Measurements from ENCODE around the gene S1PR2.
"Not testable (repeated sequence)": the region's sequence is repeated elsewhere in the genome, so short reads cannot be mapped to it uniquely, and the experiment has no call there.

S1PR2 gene

GRCh38 chr19:10184636-10185035, 46.5 kb downstream of the S1PR2 start:
- no peak for DNase-seq

GRCh38 chr19:10183926-10184325, 47.2 kb downstream of the S1PR2 start:
- DNase-seq, result no peak

- no peak for DNase-seq
Measured at GRCh38 chr19:10182847-10183246, 48.3 kb downstream of the S1PR2 start.

- DNase-seq, result no peak
Measured at GRCh38 chr19:10182076-10182475, 49.1 kb downstream of the S1PR2 start.

GRCh38 chr19:10180459-10180858, 50.7 kb downstream of the S1PR2 start:
- no peak for DNase-seq

GRCh38 chr19:10180024-10180423, 51.1 kb downstream of the S1PR2 start:
- DNase-seq, result not testable (repeated sequence)

GRCh38 chr19:10173527-10173926, 57.6 kb downstream of the S1PR2 start:
- DNase-seq, result no peak

Data from central memory CD4-positive, alpha-beta T cell (primary cell).